Measurements from ENCODE around the gene RSRC1. TPM values are rescaled to one million over a fixed set of nuclear protein-coding genes. Genes with fewer than 3 reads are reported as not detected.

The RSRC1 gene
- total and polyA plus RNA-seq, 2 donors (not counting 1 experiment from before 2014, with no cell fraction given) = 4.5 to 54.6 TPM

DNA sequence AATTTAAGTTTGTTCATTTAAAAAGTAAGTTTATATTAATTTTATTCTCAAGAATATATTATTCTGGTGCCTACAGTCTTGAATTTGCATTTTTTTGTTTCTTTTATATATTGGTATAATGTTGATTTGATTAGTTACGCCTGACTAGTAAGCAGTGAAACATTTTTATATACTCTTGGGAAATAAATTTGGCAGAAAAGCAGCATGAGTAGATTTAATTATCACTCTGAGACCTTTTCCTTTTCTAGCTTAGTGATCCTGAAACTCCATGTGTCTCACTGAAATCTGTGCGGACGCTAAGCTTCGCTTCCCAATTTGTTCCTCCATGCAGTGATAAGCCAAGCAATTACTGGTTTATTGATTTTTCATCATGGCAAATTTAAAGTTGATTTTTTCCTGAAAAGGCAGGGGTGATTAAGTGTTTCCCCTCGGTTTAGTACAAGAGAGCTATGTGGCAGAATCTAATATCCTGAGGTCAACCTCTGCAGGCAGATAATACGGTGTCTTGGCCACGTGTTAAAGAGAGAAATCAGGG is 373.9 kb downstream of the RSRC1 start:
- Histone ChIP-seq H3K27me3 (replicated peaks in 1 of 4; ENCODE audit: control extremely low read depth in 1 of 4, control insufficient read depth in 3 of 4, insufficient read depth in 4 of 4, low read length in 3 of 4) (no peaks in the 10 kb centered on the region), H3K4me2 (replicated peaks; ENCODE audit: low read depth, low read length, poor library complexity, severe bottlenecking) (no peak overlapping the region), H3K4me3 (ENCODE audit: control extremely low read depth in 1 of 5, extremely low read depth in 1 of 5, insufficient read depth in 1 of 5, low read depth in 2 of 5, low read length in 4 of 5) (no peak overlapping the region), H3K9me3 (ENCODE audit: control extremely low read depth in 1 of 3, control insufficient read depth in 2 of 3, insufficient read depth in 1 of 3, low read length in 2 of 3) (no peaks in the 10 kb centered on the region), H3K27ac (ENCODE audit: low read length in 2 of 2) (no peak overlapping the region), H2AFZ (ENCODE audit: insufficient read depth, low read depth, low read length, poor library complexity, severe bottlenecking) (no peak overlapping the region), H4K20me1 (ENCODE audit: control insufficient read depth, insufficient read depth, low read length, poor library complexity, severe bottlenecking) (no peaks in the 10 kb centered on the region), H3K36me3 (replicated peaks in 1 of 2; ENCODE audit: control extremely low read depth in 1 of 2, control insufficient read depth in 1 of 2, extremely low read depth in 1 of 2, insufficient read depth in 2 of 2, low read length in 1 of 2) (no peaks in the 10 kb centered on the region), H3K79me2 (ENCODE audit: control insufficient read depth, insufficient read depth, low read length) (no peaks in the 10 kb centered on the region), H3K9ac (ENCODE audit: low read length) (no peak overlapping the region), H3K4me1 (ENCODE audit: control insufficient read depth in 2 of 2, insufficient read depth in 2 of 2, low read length in 2 of 2) (no peaks in the 10 kb centered on the region)
- ChIA-PET CTCF (no interaction called here), POLR2A (no interaction called here)
- H3K9me3 Mint-ChIP-seq (ENCODE audit: insufficient read depth) = no peaks in the 10 kb centered on the region
- ATAC-seq (ENCODE audit: low read depth) = no peak
- WGBS (ENCODE audit: insufficient coverage) = 100% methylated on average over 6 of the region's 7 CpGs
- TF ChIP-seq EZH2 (IDR thresholded peaks at IDR 0.05; ENCODE audit: borderline replicate concordance, insufficient read depth, low read depth, low read length, poor library complexity, severe bottlenecking) = no peak
- TF ChIP-seq, protein P1, sequence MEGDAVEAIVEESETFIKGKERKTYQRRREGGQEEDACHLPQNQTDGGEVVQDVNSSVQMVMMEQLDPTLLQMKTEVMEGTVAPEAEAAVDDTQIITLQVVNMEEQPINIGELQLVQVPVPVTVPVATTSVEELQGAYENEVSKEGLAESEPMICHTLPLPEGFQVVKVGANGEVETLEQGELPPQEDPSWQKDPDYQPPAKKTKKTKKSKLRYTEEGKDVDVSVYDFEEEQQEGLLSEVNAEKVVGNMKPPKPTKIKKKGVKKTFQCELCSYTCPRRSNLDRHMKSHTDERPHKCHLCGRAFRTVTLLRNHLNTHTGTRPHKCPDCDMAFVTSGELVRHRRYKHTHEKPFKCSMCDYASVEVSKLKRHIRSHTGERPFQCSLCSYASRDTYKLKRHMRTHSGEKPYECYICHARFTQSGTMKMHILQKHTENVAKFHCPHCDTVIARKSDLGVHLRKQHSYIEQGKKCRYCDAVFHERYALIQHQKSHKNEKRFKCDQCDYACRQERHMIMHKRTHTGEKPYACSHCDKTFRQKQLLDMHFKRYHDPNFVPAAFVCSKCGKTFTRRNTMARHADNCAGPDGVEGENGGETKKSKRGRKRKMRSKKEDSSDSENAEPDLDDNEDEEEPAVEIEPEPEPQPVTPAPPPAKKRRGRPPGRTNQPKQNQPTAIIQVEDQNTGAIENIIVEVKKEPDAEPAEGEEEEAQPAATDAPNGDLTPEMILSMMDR (IDR thresholded peaks at IDR 0.05) = no peak
- H3K4me3 Mint-ChIP-seq = no peak overlapping the region
- no peaks in the 10 kb centered on the region for H3K27me3 Mint-ChIP-seq
- no peak overlapping the region for H3K27ac Mint-ChIP-seq
- H3K4me1 Mint-ChIP-seq = no peaks in the 10 kb centered on the region
- no peak for DNase-seq
- intact Hi-C loops (cut with micrococcal nuclease) = no loop called here

DNA sequence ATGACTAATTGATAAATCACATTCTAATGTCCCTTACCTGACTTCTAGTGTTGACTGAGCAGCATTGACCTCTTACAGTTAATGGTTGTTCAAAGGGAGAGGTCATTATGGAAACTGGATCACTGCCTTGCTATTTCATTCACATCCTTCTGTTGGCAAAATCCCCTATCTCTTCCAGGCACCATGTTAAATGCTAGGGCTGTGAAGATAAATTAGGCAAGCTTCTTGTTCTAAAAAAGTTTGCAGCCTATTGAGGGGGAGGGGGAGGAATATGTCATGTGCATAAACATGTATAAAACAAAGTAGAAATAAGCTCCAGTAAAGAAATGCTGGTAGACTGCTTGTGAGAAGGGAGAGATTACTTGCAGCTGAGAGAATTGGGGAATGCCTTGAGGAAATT is 376.3 kb downstream of the RSRC1 start:
- ATAC-seq (ENCODE audit: low read depth) (no peak), DNase-seq (no peak)
- Histone ChIP-seq H3K27me3 (replicated peaks in 1 of 4; ENCODE audit: control extremely low read depth in 1 of 4, control insufficient read depth in 3 of 4, insufficient read depth in 4 of 4, low read length in 3 of 4) (no peaks in the 10 kb centered on the region), H3K9me3 (ENCODE audit: control extremely low read depth in 1 of 3, control insufficient read depth in 2 of 3, insufficient read depth in 1 of 3, low read length in 2 of 3) (no peaks in the 10 kb centered on the region), H4K20me1 (ENCODE audit: control insufficient read depth, insufficient read depth, low read length, poor library complexity, severe bottlenecking) (no peaks in the 10 kb centered on the region), H3K36me3 (replicated peaks in 1 of 2; ENCODE audit: control extremely low read depth in 1 of 2, control insufficient read depth in 1 of 2, extremely low read depth in 1 of 2, insufficient read depth in 2 of 2, low read length in 1 of 2) (no peaks in the 10 kb centered on the region), H3K9ac (ENCODE audit: low read length) (no peak overlapping the region), H3K4me1 (ENCODE audit: control insufficient read depth in 2 of 2, insufficient read depth in 2 of 2, low read length in 2 of 2) (no peaks in the 10 kb centered on the region), H3K4me2 (replicated peaks; ENCODE audit: low read depth, low read length, poor library complexity, severe bottlenecking) (no peak overlapping the region), H3K4me3 (ENCODE audit: control extremely low read depth in 1 of 5, extremely low read depth in 1 of 5, insufficient read depth in 1 of 5, low read depth in 2 of 5, low read length in 4 of 5) (no peak overlapping the region), H3K79me2 (ENCODE audit: control insufficient read depth, insufficient read depth, low read length) (no peaks in the 10 kb centered on the region), H2AFZ (ENCODE audit: insufficient read depth, low read depth, low read length, poor library complexity, severe bottlenecking) (no peak overlapping the region), H3K27ac (ENCODE audit: low read length in 2 of 2) (no peak overlapping the region)
- Mint-ChIP-seq H3K9me3 (ENCODE audit: insufficient read depth) (peaks cover 2% of the 10 kb centered on the region), H3K4me3 (no peak overlapping the region), H3K27ac (no peak overlapping the region), H3K4me1 (no peaks in the 10 kb centered on the region), H3K27me3 (no peaks in the 10 kb centered on the region)
- CTCF ChIA-PET = no interaction called here
- POLR2A ChIA-PET = no interaction called here
- intact Hi-C loops (cut with micrococcal nuclease) = no loop called here
- TF ChIP-seq, protein P1 (IDR thresholded peaks at IDR 0.05) = no peak
- no peak for TF ChIP-seq EZH2 (IDR thresholded peaks at IDR 0.05; ENCODE audit: borderline replicate concordance, insufficient read depth, low read depth, low read length, poor library complexity, severe bottlenecking)
